Thyroid gland (tissue), 4 donors: ENCODE results near the gene NKAIN4. TPM values are rescaled to one million over a fixed set of nuclear protein-coding genes. Genes with fewer than 3 reads are reported as not detected.

Experiments used
- DNase-seq, 2 donors: peaks; one replicate each; pipeline ENCODE4 v3.0.0-alpha.2; 2019
- H3K27ac ChIP-seq, 3 donors: fragments of 200-600 bp; sonication (generic); 1 replicate in 2 of 3; 2 replicates in 1 of 3; pipeline ENCODE4 v1.5.1; 2016 to 2019; ENCODE audit warnings: mild to moderate bottlenecking in 1 of 3, moderate library complexity in 1 of 3
- H3K27me3 ChIP-seq: fragments of 200-600 bp; sonication (generic); one replicate; pipeline ENCODE4 v1.5.1; 2019
- H3K36me3 ChIP-seq, 2 donors: fragments of 200-600 bp; sonication (generic); one replicate each; pipeline ENCODE4 v1.5.1; 2016 to 2019
- H3K4me1 ChIP-seq, 2 donors: fragments of 200-600 bp; sonication (generic); one replicate each; pipeline ENCODE4 v1.5.1; 2017 to 2019
- H3K4me3 ChIP-seq, 3 donors: fragments of 200-600 bp; sonication (generic); replicated peaks in 1 of 3; 1 replicate in 2 of 3; 2 replicates in 1 of 3; pipeline ENCODE4 v1.5.1; 2016; ENCODE audit warnings: mild to moderate bottlenecking in 1 of 3
- H3K9me3 ChIP-seq: fragments of 200-600 bp; sonication (generic); one replicate; pipeline ENCODE4 v1.5.1; 2017
- CTCF ChIP-seq, 6 experiments: fragments of 200-600 bp in 3 of 6; fragments of 450-650 bp in 3 of 6; sonication (generic) in 3 of 6; IDR thresholded peaks; one replicate each; pipeline ENCODE4 v1.5.1; 2016 to 2019; ENCODE audit warnings: antibody characterized with exemption in 6 of 6, mild to moderate bottlenecking in 2 of 6, inconsistent platforms in 1 of 6, moderate library complexity in 1 of 6
- POLR2A ChIP-seq, 2 donors: fragments of 450-650 bp; IDR thresholded peaks; one replicate each; pipeline ENCODE4 v1.6.1; 2017; ENCODE audit warnings: antibody characterized with exemption in 2 of 2, mild to moderate bottlenecking in 2 of 2, moderate library complexity in 1 of 2
- WGBS, 2 donors: methylation state at CpG; one replicate each; pipeline ENCODE4 v1.1.5; 2017; 5-methylcytosine and 5-hydroxymethylcytosine counted together
- intact Hi-C: fragments of 100-400 bp; cut with DNase I; formaldehyde crosslinking; loops from one replicate; pipeline ENCODE4 v1.15.1; 2023
- total RNA-seq, 4 donors: library from RNA; depleted of rRNA; stranded (reverse); fragments of >200 nt; gene quantifications; one replicate each; pipeline ENCODE4 v1.2.3, GENCODE V29; 2016

NKAIN4 gene
- total RNA-seq, 4 donors from 2014 or later, result 0.45 to 5.5 (median 0.67) TPM; not detected in 1

- H3K4me1 ChIP-seq, result peaks cover 0 to 9% of the 10 kb centered on the region in 2 donors
- no peak for DNase-seq
- 68 to 70% methylated on average over 11 to 17 of the region's 18 CpGs for WGBS, 2 donors
- H3K4me3 ChIP-seq, result no peak overlapping the region
- H3K27ac ChIP-seq, result no peak overlapping the region
- H3K36me3 ChIP-seq, result no peaks in the 10 kb centered on the region
- TF ChIP-seq CTCF (IDR thresholded peaks at IDR 0.05), result no peak
- no peak for TF ChIP-seq POLR2A (IDR thresholded peaks at IDR 0.05)
- H3K27me3 ChIP-seq, result no peaks in the 10 kb centered on the region
- H3K9me3 ChIP-seq, result no peaks in the 10 kb centered on the region
- intact Hi-C loops, result no loop called here
These were observed 21.8 kb downstream of the NKAIN4 start for GRCh38 chr20:63232235-63233060.

- 15 to 20% methylated on average over 14 of the region's 17 CpGs for WGBS, 2 donors
- peak; percentile 76 to 77 for DNase-seq
- intact Hi-C loops, result no loop called here
These were observed 23.4 kb downstream of the NKAIN4 start for GRCh38 chr20:63230800-63231268.

GRCh38 chr20:63228806-63229205, 25.5 kb downstream of the NKAIN4 start:
- intact Hi-C loops, result no loop called here
- H3K27ac ChIP-seq, result no peak overlapping the region
- H3K9me3 ChIP-seq, result no peaks in the 10 kb centered on the region
- H3K36me3 ChIP-seq, result no peaks in the 10 kb centered on the region
- TF ChIP-seq CTCF (IDR thresholded peaks at IDR 0.05) (no peak), POLR2A (IDR thresholded peaks at IDR 0.05) (no peak)
- WGBS, 2 donors, result 76 to 77% methylated on average over 13 of the region's 13 CpGs
- H3K27me3 ChIP-seq, result no peaks in the 10 kb centered on the region
- no peak overlapping the region for H3K4me3 ChIP-seq
- H3K4me1 ChIP-seq, result peaks cover 17 to 25% of the 10 kb centered on the region in 2 donors
- no peak for DNase-seq

More at GRCh38 chr20:63230800-63231268, 23.4 kb downstream of the NKAIN4 start:
- no peaks in the 10 kb centered on the region for H3K9me3 ChIP-seq
- no peak overlapping the region for H3K27ac ChIP-seq
- H3K36me3 ChIP-seq, result no peaks in the 10 kb centered on the region
- no peaks in the 10 kb centered on the region for H3K27me3 ChIP-seq
- peaks cover 0 to 14% of the 10 kb centered on the region in 2 donors for H3K4me1 ChIP-seq
- TF ChIP-seq CTCF (IDR thresholded peaks at IDR 0.05), result peak in 5 of 6 experiments; percentile 16 to 70 (median 59)
- TF ChIP-seq POLR2A (IDR thresholded peaks at IDR 0.05), result no peak
- no peak overlapping the region for H3K4me3 ChIP-seq

GRCh38 chr20:63227260-63227659, 27.0 kb downstream of the NKAIN4 start:
- no peaks in the 10 kb centered on the region for H3K36me3 ChIP-seq
- H3K27ac ChIP-seq, result no peak overlapping the region
- H3K27me3 ChIP-seq, result no peaks in the 10 kb centered on the region
- DNase-seq, result no peak
- 89 to 93% methylated on average over 5 of the region's 5 CpGs for WGBS, 2 donors
- H3K9me3 ChIP-seq, result no peaks in the 10 kb centered on the region
- peaks cover 22 to 32% of the 10 kb centered on the region in 2 donors for H3K4me1 ChIP-seq
- intact Hi-C loops, result no loop called here
- TF ChIP-seq POLR2A (IDR thresholded peaks at IDR 0.05) (no peak), CTCF (IDR thresholded peaks at IDR 0.05) (no peak)
- no peak overlapping the region for H3K4me3 ChIP-seq
